Activated naive CD8-positive, alpha-beta T cell treated with anti-CD3 and anti-CD28 coated beads, Interleukin-2, amount 50 U/mL, for 16 hours (primary cell): Measurements from ENCODE around the gene ZFAND3.

Experiments used
- DNase-seq: peaks from one replicate; pipeline ENCODE4 v3.0.0-alpha.2; 2020; ENCODE audit warnings: low read depth, low spot score

ZFAND3 gene

DNA sequence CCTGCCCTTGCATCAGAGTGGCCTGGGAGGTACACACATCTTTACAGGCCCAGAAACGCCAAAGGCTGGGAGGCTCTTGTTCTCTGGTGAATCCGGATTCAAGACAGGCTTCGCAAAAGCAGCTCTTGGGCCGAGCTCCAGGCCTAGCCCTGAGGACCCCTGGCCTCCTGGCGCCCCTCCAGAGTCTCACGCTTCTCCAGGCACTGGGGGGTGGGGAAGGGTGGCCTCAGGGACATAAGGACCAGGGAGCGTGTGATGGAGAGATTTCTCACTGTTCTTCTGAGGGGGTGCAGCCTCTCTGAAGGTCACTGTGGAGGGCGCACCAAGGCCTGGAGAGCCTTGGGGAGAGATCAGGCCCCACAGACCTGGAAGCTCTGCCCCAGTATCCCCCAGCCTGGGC is 349.2 kb downstream of the ZFAND3 start:
- no peak for DNase-seq

DNA sequence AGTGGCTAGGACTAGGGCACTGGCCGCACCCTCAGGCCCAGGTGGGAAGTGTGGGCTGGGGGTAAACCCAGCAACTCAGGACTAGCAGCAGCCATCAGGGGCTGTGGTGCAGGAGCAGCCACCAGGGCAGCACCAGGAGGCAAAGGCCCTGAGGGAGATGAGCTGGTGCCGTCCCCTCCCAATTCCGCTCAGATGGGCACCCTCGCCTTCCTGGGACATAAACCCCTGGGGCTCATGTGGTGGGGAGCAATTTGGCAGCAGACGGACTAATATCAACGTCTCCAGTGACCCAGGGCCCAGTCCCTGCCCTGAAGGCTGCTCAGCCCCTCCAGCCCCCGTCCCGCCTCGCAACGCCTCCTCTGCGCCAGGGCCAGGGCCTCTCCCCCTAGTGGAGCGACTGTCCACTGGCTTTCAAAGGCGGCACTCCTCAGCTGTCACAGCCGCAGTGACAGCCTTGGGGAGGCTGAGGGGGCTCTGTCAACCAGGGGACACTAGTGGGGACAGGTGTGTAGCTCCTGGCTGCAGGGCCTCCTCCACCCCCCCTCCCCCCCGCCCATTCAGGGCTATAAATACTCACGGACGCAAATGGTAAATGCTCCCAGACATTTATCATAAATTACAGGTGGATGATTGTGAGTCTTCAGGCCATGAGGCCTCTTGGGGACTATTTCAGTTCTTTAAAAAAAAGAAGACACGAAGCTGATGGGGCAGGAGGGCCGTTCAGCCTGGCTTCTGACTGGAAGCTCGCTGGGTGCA is 349.9 kb downstream of the ZFAND3 start:
- DNase-seq, result no peak

DNA sequence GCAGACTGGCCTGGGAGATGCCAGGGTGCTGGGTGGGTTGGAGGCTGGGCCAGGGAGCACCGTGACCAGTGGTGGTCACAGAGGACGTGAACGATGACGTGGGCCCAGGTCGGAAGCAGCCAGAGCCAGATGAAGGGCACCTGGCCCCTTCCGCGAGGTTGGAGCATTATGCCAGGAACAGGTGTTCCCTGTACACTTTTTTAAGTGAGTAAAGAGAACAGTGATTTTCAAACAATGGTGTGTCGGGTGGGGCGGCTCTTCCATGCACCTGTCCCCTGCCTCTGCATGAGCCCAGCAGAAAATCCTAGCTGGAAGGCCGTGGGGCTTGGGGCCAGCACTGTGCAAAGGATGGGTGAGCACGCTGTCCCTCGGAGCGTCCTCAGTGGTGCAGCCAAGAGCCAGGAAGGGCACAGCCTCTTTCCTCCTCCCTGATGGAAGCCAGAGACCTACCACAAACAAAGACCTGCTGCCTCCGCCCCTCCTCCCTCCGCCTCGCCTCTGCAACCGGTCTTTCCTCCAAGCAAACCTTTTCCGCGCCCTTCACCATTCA is 350.5 kb downstream of the ZFAND3 start:
- DNase-seq, result no peak

DNA sequence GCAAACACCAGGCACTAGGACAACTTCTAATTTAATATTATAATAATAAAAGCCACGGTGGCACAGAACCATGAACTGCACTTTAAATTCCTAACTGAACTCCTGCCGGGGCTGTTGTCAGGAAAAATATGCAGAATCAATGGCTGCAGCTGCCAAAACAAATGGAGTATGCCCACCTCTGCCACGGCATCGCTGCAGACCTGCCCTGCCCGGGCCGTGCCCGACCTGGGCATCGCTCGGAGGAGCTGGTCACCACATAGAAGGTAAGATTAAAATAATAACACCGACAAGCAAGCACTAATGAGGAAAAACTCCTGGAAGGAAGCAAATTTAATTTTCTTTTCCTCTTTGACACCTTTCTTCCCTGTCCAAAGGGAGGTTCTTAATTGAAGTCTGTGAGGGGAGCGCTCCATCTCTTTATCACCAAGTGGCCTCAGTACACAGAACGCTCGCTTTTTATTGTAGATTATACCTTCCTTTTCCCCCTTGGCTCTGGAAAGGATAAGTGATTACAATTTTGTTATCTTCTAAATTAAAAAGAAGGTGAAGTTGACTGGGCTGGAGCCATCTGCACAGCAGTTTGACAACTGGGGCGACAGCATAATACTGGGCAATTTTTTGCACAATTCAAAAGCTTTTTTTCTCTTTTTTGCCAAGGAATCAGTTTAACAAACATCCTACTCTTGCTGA is 351.3 kb downstream of the ZFAND3 start:
- no peak for DNase-seq

DNA sequence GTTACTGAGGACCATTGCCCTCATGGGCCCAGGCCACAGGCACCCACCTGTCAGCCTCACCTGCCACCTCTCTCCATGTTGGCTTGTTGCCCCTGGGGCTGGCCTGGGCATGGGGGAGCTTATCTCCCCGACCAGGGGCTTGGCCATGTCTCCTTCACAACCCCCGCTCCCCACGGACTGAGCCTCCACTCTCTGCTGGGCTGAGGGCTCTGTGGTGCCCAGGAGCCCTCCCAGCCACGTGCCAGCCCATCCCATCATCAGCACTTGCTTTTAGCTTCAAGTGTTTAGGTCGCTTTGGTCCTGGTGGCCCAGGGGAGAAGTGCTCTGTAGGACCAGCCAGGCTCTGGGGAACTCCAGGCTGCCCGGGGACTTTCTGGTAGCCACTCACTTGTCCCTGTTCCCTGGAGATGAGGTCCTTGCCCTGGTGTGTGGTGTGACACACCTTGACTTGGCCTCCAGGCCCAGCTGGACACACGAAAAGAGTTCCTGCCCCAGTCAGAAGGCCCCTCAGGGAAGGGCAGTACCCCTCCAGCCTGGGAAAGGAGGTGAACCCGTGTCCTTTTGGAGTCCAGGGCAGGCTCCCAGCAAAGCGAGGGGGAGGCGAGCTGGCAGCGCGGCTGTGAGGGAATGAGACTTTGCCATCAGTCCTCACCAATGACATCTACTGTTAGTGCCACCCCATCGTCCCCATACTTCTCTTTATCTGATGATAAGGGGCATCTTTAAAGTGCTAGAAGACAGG is 352.6 kb downstream of the ZFAND3 start:
- no peak for DNase-seq

DNA sequence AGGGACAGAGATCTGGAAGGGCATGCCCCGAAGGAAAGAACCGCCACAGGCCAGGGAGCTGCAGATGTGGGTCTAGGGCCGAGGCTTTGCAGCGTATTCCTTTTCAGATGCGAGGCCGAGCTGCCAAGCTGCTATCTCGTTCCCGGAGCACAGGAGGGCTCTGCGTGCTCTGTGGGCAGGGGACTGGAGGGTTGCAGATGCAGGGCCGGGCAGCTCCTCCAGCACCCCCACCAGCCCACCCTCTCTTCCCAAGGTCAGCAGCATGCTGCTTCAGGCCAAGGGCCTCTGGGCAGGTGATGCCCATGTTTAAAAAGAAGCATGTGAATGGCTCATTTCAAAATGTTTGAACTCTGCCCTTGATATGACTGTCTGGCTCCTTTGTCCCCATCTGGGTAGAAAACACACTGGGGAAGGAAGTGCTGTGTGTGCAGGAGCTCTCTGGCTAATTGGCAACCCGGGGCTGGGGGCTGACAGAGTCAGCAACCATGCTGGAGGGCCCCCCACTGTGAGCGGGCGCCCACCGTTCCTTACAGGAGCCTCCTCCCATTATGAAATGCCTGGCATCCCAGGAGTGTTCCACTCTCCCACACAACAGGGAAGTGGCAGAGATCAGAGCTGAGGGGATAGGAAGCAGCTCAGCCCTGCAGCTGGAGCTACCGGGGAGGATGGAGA is 353.3 kb downstream of the ZFAND3 start:
- DNase-seq, result no peak

DNA sequence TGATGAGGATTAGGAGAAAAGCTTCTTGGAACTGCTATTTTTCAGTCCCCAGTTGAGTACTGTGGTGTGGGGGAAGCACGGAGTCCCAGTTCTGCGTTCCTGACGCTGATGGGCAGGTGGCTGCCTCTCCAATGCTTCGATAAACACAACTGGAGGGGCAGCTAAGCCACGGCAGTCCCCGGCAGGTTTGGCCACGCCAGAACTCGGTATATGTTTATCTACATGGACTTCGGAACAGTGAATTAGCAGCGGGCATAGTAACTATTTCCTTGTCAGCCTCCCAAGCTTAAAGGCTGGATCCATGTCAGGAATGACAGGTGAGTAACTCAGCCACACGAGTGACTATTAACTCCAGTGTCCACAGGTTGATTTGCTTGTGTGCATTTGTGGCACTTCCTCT is 354.4 kb downstream of the ZFAND3 start:
- DNase-seq, result no peak

DNA sequence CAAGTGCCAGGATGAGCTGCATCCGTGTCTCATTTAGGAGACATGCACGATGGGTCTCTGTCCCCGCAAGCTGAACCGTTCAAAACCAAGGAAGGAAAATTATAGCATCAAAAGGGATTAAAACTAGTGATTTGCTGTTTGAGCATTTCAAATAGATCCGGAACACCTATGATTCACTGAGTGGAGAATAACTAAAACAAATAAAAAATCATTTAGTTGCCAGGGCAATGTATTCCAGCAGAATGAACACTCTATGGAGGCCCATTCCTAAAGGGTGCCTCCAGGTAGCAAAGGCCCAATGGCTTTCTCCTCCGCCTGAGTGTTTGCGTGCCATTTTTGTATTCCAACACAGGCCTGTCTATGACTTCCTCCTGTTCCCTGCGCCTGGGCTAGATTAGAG is 354.8 kb downstream of the ZFAND3 start:
- DNase-seq, result no peak

DNA sequence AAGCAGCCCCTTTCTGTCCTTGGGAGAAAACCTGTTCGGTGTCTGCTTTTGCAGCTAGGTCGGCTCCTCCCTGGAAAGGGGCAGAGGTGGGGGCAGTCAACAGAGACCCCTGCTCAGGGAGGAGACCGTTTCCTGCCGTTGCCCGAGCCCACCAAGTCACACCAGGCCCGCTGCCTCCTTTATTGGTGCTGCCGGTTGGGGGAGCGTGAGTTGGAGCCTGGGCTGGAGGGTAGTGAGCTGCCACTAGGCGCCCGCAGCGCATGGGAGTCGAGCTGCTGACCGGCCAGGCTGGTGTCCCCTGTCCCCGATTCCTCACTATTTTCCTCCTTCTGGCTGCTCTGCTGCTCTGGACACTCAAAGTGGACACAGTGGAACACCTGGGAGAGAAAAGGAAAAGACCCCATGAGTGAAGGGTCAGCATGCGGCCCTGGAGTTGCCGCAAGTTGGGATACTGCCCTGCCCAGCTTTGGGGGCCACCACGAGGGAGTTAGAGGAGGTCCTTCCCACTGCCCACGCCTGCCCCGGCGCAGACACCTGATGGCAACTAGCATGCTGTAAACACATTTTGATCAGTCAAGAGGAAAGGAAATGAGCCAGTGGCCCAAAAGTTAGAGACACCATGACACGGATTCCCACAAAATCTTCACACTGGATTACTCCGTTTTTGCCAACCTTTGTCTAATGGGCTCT is 355.4 kb downstream of the ZFAND3 start:
- no peak for DNase-seq

DNA sequence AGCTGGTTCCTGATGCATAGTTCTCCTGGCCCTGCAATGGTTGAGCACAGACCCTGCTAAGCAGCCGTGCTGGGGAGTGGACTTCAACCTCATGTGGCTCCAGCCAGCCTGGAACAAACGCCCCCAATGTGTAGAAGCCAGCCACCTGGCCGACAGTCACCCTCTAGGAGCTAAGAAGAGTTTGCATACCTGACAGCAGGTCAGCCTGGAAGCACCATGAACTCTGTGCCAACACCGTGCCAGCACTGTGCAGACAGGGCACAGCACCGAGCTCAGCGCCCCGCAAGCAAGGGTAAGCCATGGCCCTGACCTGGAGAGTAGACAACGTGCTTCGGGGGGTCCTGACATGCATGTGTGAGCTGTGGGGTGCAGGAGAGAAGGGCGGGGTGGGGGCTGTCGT is 356.3 kb downstream of the ZFAND3 start:
- no peak for DNase-seq

DNA sequence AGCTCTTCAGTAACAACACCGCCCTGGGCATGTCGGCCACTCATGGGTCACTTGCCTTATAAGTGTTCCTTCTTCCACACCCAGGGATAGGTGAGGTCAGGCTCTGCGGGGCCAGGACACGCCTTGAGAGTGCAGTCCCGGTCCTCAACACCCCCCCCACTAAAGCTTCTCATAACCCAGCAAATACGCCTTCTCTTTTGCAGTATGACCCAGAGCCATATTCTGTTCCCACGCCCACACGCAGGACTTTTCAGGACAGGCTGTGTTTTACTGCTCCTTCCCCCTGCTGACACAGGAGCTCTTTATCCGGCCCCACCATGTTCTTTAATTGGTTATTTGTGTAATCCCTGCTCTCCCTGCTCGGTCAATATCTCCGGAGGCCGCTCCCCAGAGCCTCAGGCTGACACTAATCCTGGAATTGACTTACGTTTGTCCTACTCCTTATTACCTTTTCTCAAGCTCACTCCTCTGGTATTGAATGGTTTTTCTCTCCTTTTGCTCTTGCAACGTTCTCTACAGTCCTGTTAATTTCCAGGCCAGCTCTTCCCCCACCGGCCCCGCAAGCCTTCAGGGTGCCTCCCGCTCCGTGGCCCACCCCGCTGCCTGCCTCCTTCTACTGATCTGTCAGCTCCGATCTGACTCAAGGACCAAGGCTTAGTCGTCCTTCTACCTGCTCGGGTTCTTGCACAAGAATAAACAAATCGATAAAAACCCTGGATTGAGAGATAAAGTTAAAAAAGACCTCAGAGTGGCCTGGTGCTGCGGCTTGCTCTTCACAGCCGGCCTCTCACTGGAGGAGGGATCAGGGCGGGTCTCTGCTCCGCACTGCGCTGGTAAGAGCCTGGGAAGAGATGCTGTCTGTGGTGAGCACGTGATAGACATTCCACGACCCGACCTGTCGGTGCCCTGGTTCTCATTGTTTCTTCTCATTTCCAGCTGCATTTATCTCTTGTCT is 357.5 kb downstream of the ZFAND3 start:
- no peak for DNase-seq

DNA sequence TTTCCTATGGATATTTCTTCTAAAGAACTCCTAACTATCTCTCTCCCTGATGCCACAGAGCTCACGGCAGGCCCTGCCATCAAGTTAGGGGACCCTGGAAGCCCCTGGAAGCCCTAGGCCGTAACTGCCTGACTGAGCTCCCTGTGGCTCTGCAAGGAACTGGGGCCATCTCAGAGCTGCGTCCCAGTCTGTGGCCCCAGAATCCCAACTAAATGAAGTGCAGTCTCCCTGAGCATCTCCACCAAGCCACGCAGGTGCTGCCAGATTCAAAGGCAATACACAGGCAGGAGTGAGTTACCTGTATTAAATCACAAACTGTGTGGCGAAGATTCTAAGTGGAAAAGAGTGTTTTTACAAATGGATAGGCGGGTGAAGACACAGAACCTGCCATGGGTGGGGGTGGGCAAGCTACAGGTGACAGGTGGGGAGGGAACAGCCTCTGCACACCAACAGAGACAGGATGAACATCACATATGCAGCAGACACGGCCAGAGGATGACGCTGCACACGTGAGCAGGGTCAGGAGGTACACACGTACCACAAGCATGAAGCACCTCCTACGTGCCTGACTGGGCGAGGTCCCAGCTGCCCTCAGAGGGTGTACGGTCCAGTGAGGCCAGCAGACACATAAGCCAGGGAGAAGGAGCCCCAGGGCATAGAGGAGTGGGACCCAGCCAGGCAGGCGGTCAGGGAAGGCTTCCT is 358.5 kb downstream of the ZFAND3 start:
- no peak for DNase-seq

DNA sequence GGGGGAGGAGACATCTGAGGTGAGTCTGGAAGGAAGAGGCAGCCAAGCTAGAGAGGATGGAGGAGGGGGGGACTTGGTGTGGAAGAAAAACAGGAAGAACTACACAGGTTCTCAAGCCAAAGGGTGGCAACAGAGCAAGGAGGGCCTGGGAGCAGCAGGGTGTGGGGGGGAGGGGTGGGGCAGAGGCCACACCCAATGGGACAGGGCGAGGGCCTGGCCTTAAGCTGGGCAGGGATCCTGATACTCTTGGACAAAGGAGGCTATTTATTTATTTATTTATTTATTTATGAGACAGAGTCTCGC is 359.0 kb downstream of the ZFAND3 start:
- DNase-seq, result no peak

DNA sequence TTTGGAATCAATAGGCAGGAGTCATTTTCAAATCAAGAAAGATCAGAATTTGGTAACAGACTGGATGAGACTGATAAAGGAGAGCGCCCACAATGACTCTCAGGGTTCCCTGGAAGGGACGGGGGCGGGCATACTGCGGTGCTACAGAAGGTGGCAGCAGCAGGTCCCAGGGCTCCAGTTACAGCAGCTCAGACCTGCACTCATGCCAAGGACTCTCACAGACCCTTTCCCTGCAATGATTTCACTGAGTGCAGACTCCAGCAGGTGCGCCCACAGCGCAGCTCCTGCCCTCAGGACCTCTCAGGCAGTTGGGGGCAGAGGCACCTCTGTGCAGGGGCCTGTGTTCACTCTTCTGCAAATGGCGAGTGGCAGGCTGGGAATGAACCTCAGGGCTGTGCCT is 359.8 kb downstream of the ZFAND3 start:
- no peak for DNase-seq

DNA sequence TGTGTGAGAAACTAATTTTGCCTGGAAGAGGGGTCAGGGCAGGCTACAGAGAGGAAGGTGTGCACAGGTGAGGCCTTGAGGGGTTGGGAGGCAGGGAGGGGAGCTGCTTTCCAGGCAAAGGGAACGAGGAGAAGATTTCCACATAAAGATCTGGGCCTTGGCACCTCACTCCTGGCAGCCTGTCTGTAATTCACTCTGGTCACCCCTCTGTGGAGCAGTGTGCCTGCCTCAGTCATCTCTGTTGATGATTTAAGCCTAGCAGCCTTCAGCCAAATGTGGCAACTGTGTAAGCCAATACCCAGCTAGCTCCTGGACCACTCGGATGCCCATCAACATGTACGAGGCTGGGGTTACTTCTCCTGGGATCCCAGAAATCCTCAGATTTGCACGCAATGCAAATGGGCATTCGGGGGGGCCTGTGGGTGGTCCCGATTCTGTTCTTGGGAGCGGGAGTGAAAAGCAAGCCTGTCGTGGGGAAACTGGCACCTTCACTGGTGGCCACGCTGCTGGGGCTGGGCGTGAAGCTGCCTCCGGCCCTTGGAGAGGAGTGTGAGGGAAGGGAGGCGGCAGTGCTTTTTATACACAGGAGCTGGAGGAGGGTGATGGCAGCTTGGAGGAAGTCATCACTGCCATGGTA is 360.4 kb downstream of the ZFAND3 start:
- DNase-seq, result no peak

DNA sequence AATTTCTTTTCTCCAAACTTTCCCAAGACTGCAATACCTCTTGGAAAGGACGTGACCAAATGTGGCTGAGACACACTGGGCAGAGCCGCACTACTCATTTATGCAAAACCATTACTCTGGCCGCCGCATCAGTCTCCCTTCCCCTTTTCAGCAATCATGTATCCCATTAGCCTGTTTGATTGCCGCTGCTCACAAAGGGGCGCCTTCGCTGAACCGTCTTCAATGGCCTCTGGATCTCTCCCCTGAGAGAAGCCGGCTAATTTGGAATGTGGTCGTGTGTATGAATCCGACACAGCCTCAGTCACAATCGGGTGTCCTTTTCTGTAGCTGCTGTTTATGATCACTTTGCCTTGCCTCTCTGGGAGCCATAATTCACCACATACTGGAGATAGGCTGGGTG is 361.1 kb downstream of the ZFAND3 start:
- DNase-seq, result no peak

DNA sequence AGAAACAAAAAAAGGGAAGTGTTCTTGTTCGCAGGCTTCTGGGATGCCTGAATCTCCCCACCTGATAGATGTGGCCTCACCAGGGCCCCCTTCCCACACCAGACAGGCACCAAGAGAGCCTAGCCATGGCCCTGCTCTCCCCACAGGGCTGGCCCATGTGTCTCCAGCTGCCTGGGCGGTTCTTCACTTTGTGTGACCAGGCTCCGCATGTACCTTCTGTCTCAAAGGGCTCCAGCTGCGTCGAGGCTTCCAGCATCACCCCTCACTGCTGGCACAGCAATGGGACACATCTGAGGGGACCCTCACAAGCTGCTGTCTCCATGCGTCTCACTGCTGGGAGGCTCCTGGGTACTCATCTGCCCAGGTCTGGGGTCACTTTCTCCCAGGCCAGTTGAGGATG is 362.9 kb downstream of the ZFAND3 start:
- DNase-seq, result no peak

DNA sequence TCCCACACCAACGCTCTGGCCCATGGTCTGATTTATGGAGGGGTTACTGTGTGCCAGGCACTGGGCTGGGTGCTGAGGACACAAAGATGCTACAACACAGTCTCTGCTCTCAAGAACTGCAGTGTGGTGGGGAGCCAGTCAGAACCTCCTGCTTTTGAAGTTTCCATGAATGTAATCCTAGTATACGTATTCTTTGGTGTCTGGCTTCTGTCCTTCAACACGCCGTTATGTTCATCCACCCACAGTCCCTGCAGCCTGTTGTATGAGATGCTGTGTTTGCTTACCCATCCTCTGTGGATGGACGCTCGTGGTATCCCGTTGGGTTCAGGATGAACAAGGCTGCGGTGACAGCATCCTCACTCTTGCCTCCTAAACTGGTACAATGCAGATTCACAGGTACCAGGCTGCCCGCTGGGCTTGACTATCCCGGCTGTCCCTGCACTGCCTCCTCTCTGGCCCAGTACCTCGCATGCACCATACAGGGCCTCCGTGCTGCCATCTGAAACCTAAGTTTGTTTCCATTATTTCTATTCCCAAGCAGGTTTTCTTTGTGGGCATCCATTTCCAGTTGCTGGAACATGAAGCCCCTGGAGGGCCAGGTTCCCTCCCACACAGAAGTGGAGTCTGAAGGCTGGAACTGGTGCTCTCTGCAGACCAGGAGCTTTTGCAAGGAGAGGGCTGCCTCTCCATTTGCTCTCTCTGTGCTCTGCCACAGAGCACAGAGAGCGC is 364.5 kb downstream of the ZFAND3 start:
- no peak for DNase-seq
